Stimulated activated CD4-positive, alpha-beta T cell treated with anti-CD3 and anti-CD28 coated beads, Interleukin-4, amount 100 ng/mL, for 48 hours (primary cell): ENCODE measurements around the gene HAUS3.
"Not testable (repeated sequence)": the region's sequence is repeated elsewhere in the genome, so short reads cannot be mapped to it uniquely, and the experiment has no call there.

Experiments used
- DNase-seq, 2 donors: peaks; one replicate each; pipeline ENCODE4 v3.0.0-alpha.2; 2020; ENCODE audit warnings: low read depth in 2 of 2

HAUS3 gene

GRCh38 chr4:2275546-2276251, 33.8 kb upstream of the HAUS3 start:
- no peak for DNase-seq

GRCh38 chr4:2275044-2275397, 33.1 kb upstream of the HAUS3 start:
- DNase-seq: not testable (repeated sequence)

GRCh38 chr4:2274320-2275043, 32.6 kb upstream of the HAUS3 start:
- no peak for DNase-seq

- no peak for DNase-seq
Measured at GRCh38 chr4:2273657-2274319, 31.9 kb upstream of the HAUS3 start.

- no peak for DNase-seq
Measured at GRCh38 chr4:2273221-2273620, 31.3 kb upstream of the HAUS3 start.

- no peak for DNase-seq
Measured at GRCh38 chr4:2272828-2273120, 30.9 kb upstream of the HAUS3 start.

GRCh38 chr4:2272026-2272827, 30.3 kb upstream of the HAUS3 start:
- DNase-seq: no peak

- DNase-seq: no peak
Measured at GRCh38 chr4:2271279-2272025, 29.5 kb upstream of the HAUS3 start.

- DNase-seq: no peak
Measured at GRCh38 chr4:2270341-2271165, 28.6 kb upstream of the HAUS3 start.

GRCh38 chr4:2269618-2270163, 27.8 kb upstream of the HAUS3 start:
- DNase-seq: no peak

GRCh38 chr4:2269206-2269531, 27.2 kb upstream of the HAUS3 start:
- no peak for DNase-seq

- DNase-seq: no peak
Measured at GRCh38 chr4:2268357-2269205, 26.7 kb upstream of the HAUS3 start.

GRCh38 chr4:2267841-2268240, 25.9 kb upstream of the HAUS3 start:
- DNase-seq: no peak

GRCh38 chr4:2267320-2267811, 25.4 kb upstream of the HAUS3 start:
- no peak for DNase-seq

- DNase-seq: no peak
Measured at GRCh38 chr4:2266821-2267220, 24.9 kb upstream of the HAUS3 start.

- DNase-seq: no peak
Measured at GRCh38 chr4:2266181-2266580, 24.3 kb upstream of the HAUS3 start.

GRCh38 chr4:2265113-2266110, 23.5 kb upstream of the HAUS3 start:
- no peak for DNase-seq

- DNase-seq: no peak
Measured at GRCh38 chr4:2264481-2265041, 22.6 kb upstream of the HAUS3 start.
